DND-41 (cell line): Measurements from ENCODE around the gene NDUFC2.

ENCODE experiments used
- EZH2 ChIP-seq: IDR thresholded peaks from 3 replicates; pipeline ENCODE4 v1.6.1; 2012; ENCODE audit warnings: borderline replicate concordance, low read depth, mild to moderate bottlenecking, moderate library complexity, low read length, inconsistent platforms; ENCODE audit not compliant: severe bottlenecking
- TF ChIP-seq, protein P1 (sequence below): IDR thresholded peaks from 2 replicates; pipeline ENCODE4 v1.5.1; 2012; ENCODE audit warnings: borderline replicate concordance, low read length, moderate library complexity, mild to moderate bottlenecking; ENCODE audit not compliant: poor library complexity, severe bottlenecking; ENCODE audit errors: extremely low read depth

DNA sequence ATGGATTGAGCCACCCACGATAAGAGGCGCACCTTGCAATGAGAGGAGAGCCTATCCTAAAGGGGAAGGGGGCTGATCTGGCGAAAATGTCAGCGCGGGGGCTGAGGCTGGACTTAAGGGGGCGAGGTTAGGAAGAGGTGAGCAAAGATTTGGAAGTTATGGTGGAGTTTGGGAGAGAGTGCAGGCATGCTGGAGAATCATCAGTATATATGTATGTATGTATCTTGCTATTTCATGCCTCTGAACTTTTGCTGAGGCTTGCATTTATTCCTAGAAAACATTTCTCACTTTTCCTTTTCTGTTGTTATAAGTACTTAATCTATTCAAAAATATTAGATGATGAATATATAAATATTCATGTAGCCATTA lies 33.2 kb downstream of the NDUFC2 start:
- TF ChIP-seq, protein P1, sequence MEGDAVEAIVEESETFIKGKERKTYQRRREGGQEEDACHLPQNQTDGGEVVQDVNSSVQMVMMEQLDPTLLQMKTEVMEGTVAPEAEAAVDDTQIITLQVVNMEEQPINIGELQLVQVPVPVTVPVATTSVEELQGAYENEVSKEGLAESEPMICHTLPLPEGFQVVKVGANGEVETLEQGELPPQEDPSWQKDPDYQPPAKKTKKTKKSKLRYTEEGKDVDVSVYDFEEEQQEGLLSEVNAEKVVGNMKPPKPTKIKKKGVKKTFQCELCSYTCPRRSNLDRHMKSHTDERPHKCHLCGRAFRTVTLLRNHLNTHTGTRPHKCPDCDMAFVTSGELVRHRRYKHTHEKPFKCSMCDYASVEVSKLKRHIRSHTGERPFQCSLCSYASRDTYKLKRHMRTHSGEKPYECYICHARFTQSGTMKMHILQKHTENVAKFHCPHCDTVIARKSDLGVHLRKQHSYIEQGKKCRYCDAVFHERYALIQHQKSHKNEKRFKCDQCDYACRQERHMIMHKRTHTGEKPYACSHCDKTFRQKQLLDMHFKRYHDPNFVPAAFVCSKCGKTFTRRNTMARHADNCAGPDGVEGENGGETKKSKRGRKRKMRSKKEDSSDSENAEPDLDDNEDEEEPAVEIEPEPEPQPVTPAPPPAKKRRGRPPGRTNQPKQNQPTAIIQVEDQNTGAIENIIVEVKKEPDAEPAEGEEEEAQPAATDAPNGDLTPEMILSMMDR: no peak
- no peak for TF ChIP-seq EZH2
